Stimulated activated CD4-positive, alpha-beta T cell treated with anti-CD3 and anti-CD28 coated beads, Interleukin-4, amount 100 ng/mL, for 1 hour (primary cell): ENCODE data around the gene ZNF678.

ENCODE experiments used
- DNase-seq: peaks from one replicate; pipeline ENCODE4 v3.0.0-alpha.2; 2020

The ZNF678 gene

GRCh38 chr1:227725046-227725445, 161.7 kb downstream of the ZNF678 start:
- no peak for DNase-seq

- DNase-seq: no peak
Measured at GRCh38 chr1:227726318-227726717, 163.0 kb downstream of the ZNF678 start.
